GF-D8 (cell line): Measurements from ENCODE around the gene SPEF1.

Source experiments
- DNase-seq: peaks from one replicate; lab custom pipeline; 2025; lab: John Stamatoyannopoulos, UW

SPEF1 gene

DNA sequence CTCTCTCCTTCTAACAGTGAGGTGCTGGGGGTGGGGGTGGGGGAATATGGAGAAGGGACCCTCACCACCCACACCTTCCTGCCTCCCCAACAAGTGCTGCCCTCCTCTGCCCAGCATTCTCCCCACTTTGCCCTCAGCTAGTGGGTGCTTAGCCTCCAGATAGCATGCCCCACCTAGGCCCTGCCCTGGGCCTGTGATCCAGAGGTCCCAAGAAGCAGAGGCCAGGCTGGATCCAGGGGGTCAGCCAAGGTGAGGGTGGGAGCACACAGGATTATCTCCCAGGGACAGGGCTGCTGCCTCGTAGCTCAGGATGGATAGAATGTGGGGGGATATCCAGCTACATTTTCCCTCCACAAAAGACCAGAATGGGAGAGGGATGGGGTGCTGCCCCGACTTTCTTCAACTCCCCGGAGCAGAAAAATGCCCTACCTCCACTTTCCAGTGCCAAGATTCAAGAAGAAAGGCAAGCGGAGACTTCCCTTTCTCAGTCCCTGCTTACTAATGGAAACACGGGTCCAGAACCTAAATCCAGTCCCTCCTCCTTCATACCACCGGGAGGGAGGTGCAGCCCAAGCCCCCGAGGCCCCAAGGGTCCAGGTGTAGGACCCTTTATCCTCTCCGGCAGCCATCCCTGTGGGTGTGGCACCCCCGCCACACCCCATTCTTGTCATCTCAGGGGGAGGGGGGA is 14.7 kb downstream of the SPEF1 start:
- no peak for DNase-seq

GRCh38 chr20:3765171-3765882 is 15.9 kb downstream of the SPEF1 start:
- no peak for DNase-seq

GRCh38 chr20:3764659-3765058 is 16.6 kb downstream of the SPEF1 start:
- DNase-seq: no peak

DNA sequence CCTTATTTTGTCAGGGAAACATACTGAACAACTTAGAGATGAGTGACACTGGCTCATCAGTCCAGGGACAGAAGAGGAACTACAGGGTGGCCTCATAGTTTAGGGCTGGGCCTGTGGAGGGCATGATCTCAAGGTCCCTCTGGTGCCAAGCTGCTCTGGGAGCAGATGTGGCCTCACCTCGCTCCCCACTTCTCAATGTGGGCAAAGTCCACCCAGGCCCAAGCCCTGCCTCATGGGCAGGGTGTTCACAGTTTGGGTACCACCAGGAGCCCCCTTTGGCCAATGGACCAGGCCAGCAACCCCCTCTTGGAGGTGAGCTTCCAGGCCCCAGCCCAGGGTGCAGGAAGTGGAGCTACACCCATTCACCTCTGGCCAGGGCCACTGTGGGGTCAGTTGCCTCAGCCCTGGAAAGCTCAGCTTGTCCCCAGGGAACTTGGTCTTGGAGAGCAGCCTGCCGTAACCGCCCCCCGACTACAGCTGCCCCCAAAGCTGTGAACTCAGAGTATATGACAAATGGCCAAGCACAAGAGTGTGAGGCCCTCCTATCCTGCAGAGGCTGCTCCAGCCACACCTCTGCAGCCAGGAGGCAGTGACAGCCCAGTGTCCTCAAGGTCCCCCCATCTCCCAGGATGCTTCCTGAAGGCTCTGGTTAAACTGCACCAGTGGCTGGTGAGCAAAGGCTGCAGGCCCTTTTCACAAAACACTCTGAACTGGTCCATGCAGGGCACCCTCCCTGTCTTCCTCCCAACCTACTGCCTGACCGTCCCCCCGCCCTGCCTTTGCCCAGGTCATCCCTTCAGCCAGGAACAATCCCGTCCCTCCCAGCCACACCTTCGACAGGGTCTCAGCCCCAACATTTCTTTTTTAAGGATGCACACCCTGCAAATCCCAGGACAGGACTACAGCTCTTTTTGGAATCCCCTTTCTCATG is 17.3 kb downstream of the SPEF1 start:
- no peak for DNase-seq

DNA sequence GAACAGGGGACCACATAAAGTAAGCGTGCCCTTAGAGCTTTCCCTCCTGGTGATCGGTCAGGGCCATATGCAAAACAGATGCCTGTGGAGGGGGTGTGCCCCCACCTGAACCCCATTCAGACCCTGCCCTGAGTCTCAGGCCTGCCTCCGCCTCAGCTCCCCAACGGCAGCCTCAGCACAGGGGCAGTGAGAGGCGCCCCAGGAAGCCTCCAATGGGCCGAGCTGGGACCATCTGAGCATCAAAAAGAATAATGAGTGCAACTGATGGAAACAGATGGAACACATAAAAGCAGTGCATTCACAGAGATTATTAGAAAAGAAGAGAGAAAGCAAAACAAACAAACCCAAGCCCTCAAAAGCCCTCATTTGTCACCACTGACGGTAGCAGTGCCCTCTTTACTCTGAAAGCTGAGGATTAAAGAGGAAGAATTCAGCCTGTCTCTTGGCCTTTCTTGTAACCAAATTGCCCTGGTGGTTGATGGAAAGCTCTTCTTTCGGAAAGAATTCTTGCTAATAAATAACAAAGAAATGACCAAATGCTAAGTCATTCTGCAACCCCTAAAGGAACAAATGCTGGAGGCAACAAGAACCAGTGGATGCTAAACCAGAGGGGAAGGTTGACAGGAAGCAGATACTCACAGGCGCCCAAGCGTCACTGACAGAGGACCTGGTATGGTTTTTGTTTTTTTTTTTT is 20.4 kb downstream of the SPEF1 start:
- no peak for DNase-seq

DNA sequence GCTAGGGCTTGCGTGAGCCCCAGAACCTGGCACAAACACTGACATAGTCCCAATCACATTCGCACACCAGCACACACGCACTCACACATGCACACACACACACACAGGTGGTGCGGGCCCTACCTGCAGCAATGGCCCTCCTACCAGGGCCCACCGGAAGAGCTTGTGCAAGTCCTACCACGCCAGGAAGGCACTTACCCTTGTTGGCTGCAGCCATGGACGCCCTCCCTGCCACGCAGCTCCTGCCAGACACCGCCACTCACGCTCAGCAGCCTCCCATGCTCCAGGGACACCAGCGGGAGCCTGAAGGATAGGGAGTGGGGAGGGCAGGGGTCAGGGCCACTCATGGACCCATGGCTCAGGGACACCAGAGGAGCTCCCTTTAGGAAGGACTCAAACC is 21.4 kb downstream of the SPEF1 start:
- DNase-seq: no peak

- no peak for DNase-seq
Measured at GRCh38 chr20:3759316-3759823, 21.9 kb downstream of the SPEF1 start.

DNA sequence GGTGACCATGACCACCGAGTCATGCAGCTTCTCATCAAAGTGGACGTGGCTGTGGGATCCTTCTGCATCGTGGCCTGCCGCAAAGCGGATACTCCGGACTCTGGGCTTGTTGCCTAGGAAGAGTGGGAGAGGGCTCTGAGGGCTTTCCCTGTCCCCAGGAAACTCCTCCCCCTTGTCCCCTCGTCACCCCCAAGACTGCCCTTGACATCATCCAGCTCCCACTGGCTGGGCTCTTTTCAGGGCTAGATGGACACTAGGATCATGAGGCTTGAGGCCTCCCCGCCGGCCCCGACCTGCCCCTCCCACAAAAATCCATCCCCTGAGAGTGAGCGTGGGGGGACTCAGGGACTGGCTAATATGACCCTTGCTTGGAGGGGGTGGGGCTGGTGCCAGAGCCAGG is 22.7 kb downstream of the SPEF1 start:
- no peak for DNase-seq

DNA sequence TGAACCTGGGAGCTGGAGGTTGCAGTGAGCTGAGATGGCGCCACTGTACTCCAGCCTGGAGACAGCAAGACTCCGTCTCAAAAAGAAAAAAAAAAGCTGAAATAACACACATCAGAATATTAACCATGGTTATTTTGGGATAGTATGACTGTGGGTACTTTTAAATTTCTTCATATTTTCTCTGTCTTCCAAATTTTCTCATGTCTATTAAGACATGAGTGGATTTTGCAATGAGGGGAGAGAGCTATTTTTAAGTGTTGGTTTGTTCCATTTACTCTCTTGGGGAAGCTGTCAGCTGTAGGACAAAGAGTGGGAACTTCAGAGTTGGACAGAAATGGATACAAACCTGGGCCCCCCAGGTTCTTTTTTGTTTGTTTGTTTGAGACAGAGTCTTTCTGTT is 24.0 kb downstream of the SPEF1 start:
- no peak for DNase-seq

- no peak for DNase-seq
Measured at GRCh38 chr20:3755814-3756480, 25.3 kb downstream of the SPEF1 start.

DNA sequence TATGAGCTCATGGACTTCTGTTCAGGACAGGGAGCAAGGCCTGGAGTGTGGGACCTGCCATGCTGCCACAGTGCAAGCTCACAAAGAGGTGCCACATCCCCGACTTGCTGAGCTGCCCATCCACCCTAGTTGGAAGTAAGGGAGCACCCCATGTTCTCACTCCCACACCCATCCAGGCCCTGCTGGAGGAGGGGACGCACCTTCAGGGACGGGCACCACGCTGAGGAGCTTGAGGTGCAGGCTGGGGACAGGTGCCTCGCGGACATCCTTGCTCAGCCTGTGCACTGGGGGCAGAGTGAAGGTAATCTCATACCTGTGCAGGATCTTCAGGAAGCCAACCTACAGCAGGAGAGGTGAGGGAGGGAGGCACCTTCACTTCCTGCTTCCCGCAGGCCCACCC is 26.0 kb downstream of the SPEF1 start:
- DNase-seq: no peak

DNA sequence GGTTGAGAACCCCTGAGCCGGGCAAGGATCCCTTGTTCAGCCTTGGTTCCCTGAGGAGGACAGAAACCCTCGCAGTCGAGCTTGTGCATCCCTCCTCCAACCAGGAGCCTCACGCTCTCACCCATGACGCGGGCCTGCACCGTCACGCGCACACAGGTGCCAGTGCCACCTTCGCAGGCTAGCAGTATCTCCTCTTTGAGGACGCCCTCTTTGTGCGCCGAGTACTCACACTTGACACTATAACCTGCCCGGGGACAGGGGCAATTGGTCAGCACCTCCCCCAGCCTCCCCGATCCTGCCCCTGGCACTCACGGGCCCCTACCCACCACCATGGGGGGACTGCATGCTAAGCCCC is 27.0 kb downstream of the SPEF1 start:
- no peak for DNase-seq

- no peak for DNase-seq
Measured at GRCh38 chr20:3753501-3754275, 27.6 kb downstream of the SPEF1 start.

DNA sequence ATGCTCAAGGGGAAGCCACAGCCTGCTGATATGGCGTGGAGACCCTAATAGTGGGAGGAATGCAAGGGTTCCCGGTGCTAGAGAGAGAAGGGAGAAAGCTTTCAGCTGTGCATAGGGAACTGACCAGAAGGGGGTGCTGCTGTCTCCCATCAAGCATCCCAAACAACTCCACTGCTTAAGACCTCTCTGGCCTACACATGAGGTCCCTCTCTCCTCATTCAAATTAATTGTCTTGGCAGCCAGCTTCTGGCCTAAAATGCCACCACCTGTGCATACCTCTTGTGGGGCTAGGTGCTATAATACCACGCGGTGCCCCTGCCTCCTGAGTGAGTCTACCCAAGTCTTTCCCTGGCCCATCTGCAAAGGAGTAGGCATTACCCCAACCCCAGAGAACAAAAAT is 28.1 kb downstream of the SPEF1 start:
- DNase-seq: peak; percentile 14

- no peak for DNase-seq
Measured at GRCh38 chr20:3752386-3752759, 28.9 kb downstream of the SPEF1 start.

- no peak for DNase-seq
Measured at GRCh38 chr20:3751675-3752385, 29.4 kb downstream of the SPEF1 start.

DNA sequence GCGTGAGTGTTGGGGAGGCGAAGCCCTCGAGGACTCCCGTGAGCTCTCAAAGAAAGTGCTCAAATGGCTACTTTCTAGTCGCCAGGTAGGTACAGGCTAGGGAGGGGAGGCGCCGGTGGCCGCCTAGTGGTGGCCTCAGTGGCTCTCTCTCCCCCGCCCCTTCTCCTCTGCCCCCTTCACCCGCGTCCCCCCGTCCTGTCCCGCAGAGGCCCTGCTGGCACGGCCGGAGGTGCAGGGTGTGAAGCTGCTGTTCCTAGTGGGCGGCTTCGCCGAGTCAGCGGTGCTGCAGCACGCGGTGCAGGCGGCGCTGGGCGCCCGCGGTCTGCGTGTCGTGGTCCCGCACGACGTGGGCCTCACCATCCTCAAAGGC is 30.0 kb downstream of the SPEF1 start:
- no peak for DNase-seq

DNA sequence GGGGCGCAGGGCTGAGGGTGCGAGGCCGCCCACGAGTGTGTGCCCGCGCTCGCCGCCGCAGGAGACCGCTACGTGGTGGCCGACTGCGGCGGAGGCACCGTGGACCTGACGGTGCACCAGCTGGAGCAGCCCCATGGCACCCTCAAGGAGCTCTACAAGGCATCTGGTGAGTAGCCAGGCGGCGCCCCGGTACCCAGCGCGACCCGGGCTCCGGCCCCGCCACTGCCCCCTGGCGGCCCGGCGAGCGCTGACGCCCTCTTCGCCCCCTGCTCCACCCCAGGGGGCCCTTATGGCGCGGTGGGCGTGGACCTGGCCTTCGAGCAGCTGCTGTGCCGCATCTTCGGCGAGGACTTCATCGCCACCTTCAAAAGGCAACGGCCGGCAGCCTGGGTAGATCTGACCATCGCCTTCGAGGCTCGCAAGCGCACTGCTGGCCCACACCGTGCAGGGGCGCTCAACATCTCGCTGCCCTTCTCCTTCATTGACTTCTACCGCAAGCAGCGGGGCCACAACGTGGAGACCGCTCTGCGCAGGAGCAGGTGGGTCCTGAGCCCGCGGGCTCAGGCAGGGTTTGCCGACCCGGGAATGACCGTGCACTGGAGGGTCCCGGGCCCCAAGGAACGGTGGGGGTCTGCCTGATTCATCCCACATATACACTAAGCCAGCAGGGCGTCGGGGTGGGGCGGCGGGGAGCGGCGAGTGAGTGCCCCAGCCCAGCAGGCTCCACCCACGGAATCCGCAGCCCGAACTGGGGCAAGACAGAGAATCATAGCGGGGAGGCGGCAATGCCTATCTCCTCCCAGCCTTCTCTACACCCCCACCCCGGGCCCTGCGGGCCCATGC is 31.3 kb downstream of the SPEF1 start:
- DNase-seq: no peak

DNA sequence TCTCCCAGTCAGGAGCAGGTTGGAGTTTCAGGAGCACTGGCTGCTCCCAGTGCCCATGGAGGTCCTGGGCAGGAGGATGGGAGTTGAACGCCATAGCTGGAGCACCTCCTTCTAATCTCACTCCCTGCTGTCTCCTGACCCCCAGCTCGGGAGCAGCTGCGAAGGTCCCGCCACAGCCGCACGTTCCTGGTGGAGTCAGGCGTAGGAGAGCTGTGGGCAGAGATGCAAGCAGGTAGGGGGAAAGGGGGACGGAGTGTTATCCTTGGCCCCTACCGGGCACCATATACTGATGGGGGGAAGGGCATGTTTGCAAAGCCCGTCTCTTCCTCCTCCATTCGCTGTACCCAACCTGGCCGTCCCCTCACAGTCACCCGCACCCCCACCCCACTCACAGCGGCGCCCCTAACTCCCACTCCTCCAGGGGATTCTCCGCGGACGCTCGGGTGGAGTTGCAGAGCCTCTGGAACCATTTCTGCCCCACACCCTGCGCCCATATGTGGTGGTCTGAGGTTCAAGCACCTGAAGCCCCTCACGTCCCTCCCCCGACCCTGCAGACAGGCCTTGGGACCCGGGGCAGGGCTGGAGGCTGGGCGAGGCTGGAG is 32.1 kb downstream of the SPEF1 start:
- DNase-seq: no peak
